H1 (cell line): Measurements from ENCODE around the gene SHISA9. TPM values are rescaled to one million over a fixed set of nuclear protein-coding genes. Genes with fewer than 3 reads are reported as not detected.

ENCODE experiments used
- CHD7 ChIP-seq: fragments of 300-600 bp; sonication (generic); IDR thresholded peaks from 2 replicates; pipeline ENCODE4 v1.7.1; 2012; ENCODE audit warnings: low read length, moderate library complexity, mild to moderate bottlenecking, inconsistent platforms; ENCODE audit not compliant: insufficient replicate concordance
- SIX5 ChIP-seq: IDR thresholded peaks from 2 replicates; pipeline ENCODE4 v1.6.1; 2011; ENCODE audit warnings: mild to moderate bottlenecking, low read depth, low read length
- TCF12 ChIP-seq: IDR thresholded peaks from 2 replicates; pipeline ENCODE4 v1.6.1; 2011; ENCODE audit warnings: low read depth, mild to moderate bottlenecking, low read length
- USF2 ChIP-seq: IDR thresholded peaks from 2 replicates; pipeline ENCODE4 v1.6.1; 2011; ENCODE audit warnings: low read length, improper control_type of control experiment
- polyA plus RNA-seq, 7 experiments: library from polyadenylated mRNA; depleted of rRNA in 3 of 7; stranded (reverse) in 5 of 7; unstranded in 2 of 7; fragments of >200 nt in 5 of 7; fragments of 200-250 nt in 2 of 7; gene quantifications; 1 replicate in 5 of 7; 2 replicates in 1 of 7; 4 replicates in 1 of 7; pipeline versions ENCODE4 v1.2.1 to v1.2.3, GENCODE V29; 2011 to 2013; ENCODE audit warnings: missing spikeins in 2 of 7, mixed read lengths in 2 of 7
- total RNA-seq: library from RNA; stranded (reverse); fragmentation: NEBNext Ultra II Directional; extraction: Animal tissue kit (Norgen Biotek cat#: 25700); gene quantifications from 2 replicates; pipeline ENCODE4 v1.2.1, GENCODE V29; 2021

SHISA9 gene
- total and polyA plus RNA-seq, 2 of the 8 experiments (the other 6 are each of a cell fraction or from before 2014, with no cell fraction given), result 25.6 to 39.8 TPM

DNA sequence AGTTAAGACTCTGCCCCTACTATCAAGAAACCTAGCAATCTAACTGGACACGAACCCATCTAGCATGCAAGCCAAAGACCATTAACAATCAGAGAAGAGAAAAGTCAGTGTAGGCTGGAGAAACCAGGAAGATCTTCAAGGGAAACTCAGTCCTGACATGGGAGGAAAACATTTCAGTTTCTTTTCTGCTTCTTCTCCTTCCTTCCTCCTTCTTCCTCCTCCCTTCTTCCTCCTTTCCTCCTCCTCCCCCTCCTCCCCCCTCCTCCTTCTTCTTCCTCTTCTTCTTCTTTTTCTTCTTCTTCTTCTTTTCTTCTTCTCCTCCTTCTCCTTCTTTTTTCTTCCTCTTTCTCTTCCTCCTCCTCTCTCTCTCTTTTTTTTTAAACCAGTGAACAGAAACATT, 29.6 kb upstream of the SHISA9 start (continued):
- TF ChIP-seq CHD7, result no peak
- no peak for TF ChIP-seq USF2
- TF ChIP-seq SIX5, result no peak
- TF ChIP-seq TCF12, result no peak
- TF ChIP-seq, all 59 proteins: peak for 0
